ENCODE data around the gene BRICD5. TPM values are rescaled to one million over a fixed set of nuclear protein-coding genes. Genes with fewer than 3 reads are reported as not detected.

The BRICD5 gene
- total RNA-seq, 1 donor from 2014 or later: 2.0 TPM

- DNase-seq (ENCODE audit: low read depth): no peak
- no peak overlapping the region for H3K4me3 ChIP-seq (ENCODE audit: low read depth, low read length)
- no peak for TF ChIP-seq CTCF (IDR thresholded peaks at IDR 0.05; ENCODE audit: insufficient read depth, low read length, poor library complexity, severe bottlenecking)
- peaks cover 3% of the 10 kb centered on the region for H3K36me3 ChIP-seq (ENCODE audit: control insufficient read depth, insufficient read depth, low read length)
- H3K27me3 ChIP-seq (ENCODE audit: control insufficient read depth, insufficient read depth, low read length): peaks cover 5% of the 10 kb centered on the region
These were observed 20.6 kb upstream of the BRICD5 start for GRCh38 chr16:2231016-2231931.

GRCh38 chr16:2230376-2230775, 19.7 kb upstream of the BRICD5 start:
- no peaks in the 10 kb centered on the region for H3K27me3 ChIP-seq (ENCODE audit: control insufficient read depth, insufficient read depth, low read length)
- H3K4me3 ChIP-seq (ENCODE audit: low read depth, low read length): no peak overlapping the region
- DNase-seq (ENCODE audit: low read depth): no peak
- H3K36me3 ChIP-seq (ENCODE audit: control insufficient read depth, insufficient read depth, low read length): peaks cover 2% of the 10 kb centered on the region
- no peak for TF ChIP-seq CTCF (IDR thresholded peaks at IDR 0.05; ENCODE audit: insufficient read depth, low read length, poor library complexity, severe bottlenecking)

GRCh38 chr16:2229632-2230250, 19.1 kb upstream of the BRICD5 start:
- no peaks in the 10 kb centered on the region for H3K27me3 ChIP-seq (ENCODE audit: control insufficient read depth, insufficient read depth, low read length)
- no peak for DNase-seq (ENCODE audit: low read depth)
- TF ChIP-seq CTCF (IDR thresholded peaks at IDR 0.05; ENCODE audit: insufficient read depth, low read length, poor library complexity, severe bottlenecking): no peak
- H3K4me3 ChIP-seq (ENCODE audit: low read depth, low read length): no peak overlapping the region
- H3K36me3 ChIP-seq (ENCODE audit: control insufficient read depth, insufficient read depth, low read length): no peaks in the 10 kb centered on the region

- no peak overlapping the region for H3K4me3 ChIP-seq (ENCODE audit: low read depth, low read length)
- DNase-seq (ENCODE audit: low read depth): no peak
- H3K36me3 ChIP-seq (ENCODE audit: control insufficient read depth, insufficient read depth, low read length): no peaks in the 10 kb centered on the region
- no peaks in the 10 kb centered on the region for H3K27me3 ChIP-seq (ENCODE audit: control insufficient read depth, insufficient read depth, low read length)
- no peak for TF ChIP-seq CTCF (IDR thresholded peaks at IDR 0.05; ENCODE audit: insufficient read depth, low read length, poor library complexity, severe bottlenecking)
These were observed 18.4 kb upstream of the BRICD5 start for GRCh38 chr16:2229091-2229490.

- DNase-seq (ENCODE audit: low read depth): no peak
- H3K36me3 ChIP-seq (ENCODE audit: control insufficient read depth, insufficient read depth, low read length): no peaks in the 10 kb centered on the region
- no peaks in the 10 kb centered on the region for H3K27me3 ChIP-seq (ENCODE audit: control insufficient read depth, insufficient read depth, low read length)
- no peak overlapping the region for H3K4me3 ChIP-seq (ENCODE audit: low read depth, low read length)
- TF ChIP-seq CTCF (IDR thresholded peaks at IDR 0.05; ENCODE audit: insufficient read depth, low read length, poor library complexity, severe bottlenecking): no peak
These were observed 17.6 kb upstream of the BRICD5 start for GRCh38 chr16:2228161-2228824.

Measured in kidney epithelial cell (primary cell).